NCI-H1048 (cell line): ENCODE data around the gene ELFN1.
"Not testable (repeated sequence)": the region's sequence is repeated elsewhere in the genome, so short reads cannot be mapped to it uniquely, and the experiment has no call there.

ENCODE experiments used
- DNase-seq: peaks from one replicate; lab custom pipeline; 2025; lab: John Stamatoyannopoulos, UW

The ELFN1 gene

GRCh38 chr7:1757601-1758000 lies 87.5 kb downstream of the ELFN1 start:
- DNase-seq, result no peak

GRCh38 chr7:1758028-1758858 lies 88.2 kb downstream of the ELFN1 start:
- DNase-seq, result no peak

- no peak for DNase-seq
Observed at GRCh38 chr7:1758859-1759521, 88.9 kb downstream of the ELFN1 start.

- no peak for DNase-seq
Observed at GRCh38 chr7:1761097-1761496, 91.0 kb downstream of the ELFN1 start.

DNA sequence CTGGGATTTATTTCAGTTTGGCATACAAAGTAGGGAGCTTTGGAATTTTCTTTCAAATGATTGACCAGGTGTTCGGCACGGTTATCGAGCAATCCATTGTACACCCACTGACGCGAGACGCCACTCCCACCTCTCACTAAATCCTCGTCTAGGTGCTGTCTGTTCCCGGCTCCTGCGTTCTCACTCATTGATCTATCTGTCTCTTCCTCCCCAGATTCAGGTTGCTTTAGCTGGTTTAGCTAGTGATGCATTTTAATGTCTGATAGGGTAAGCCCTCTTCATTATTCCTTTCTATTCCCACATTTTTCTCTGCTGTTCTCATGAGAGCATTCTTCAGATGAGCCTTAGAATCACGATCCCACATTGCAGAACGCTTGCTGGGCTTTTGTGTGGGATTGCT lies 91.7 kb downstream of the ELFN1 start:
- DNase-seq, result no peak

DNA sequence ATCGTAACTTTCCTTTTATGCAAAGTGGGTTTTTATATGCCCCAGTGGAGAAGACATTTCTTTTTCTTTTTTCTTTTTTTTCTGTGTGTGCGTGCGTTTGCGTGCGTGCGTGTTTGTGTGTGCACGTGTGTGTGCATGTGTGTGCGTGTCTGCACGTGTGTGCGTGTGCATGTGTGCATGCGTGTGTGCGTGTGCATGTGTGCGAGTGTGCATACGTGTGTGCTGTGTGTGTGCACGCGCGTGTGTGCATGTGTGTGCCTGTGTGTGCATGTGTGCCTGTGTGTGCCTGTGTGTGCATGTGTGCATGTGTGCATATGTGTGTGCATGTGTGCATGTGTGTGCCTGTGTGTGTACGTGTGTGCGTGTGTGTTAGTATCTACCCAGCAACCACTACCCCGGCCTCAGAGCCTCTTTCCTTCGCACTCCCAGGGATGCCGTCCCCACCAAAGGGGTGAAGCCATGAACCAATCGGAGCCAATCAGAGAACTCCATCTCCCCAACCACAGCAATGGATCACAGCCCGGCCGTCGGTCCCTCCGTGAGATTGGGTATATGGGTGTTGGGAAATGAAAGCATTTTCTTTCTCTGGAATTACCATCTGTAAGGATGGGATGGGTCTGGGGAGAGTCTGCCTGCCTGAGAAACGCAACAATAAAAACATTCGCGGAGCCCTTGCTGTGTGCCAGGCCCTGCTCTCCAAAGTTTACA lies 92.3 kb downstream of the ELFN1 start:
- no peak for DNase-seq

GRCh38 chr7:1763033-1763432 lies 93.0 kb downstream of the ELFN1 start:
- DNase-seq, result no peak

GRCh38 chr7:1763911-1764310 lies 93.8 kb downstream of the ELFN1 start:
- DNase-seq, result not testable (repeated sequence)

- no peak for DNase-seq
Observed at GRCh38 chr7:1765336-1765735, 95.3 kb downstream of the ELFN1 start.

GRCh38 chr7:1767524-1767923 lies 97.4 kb downstream of the ELFN1 start:
- no peak for DNase-seq

GRCh38 chr7:1768832-1769231 lies 98.8 kb downstream of the ELFN1 start:
- DNase-seq, result no peak

GRCh38 chr7:1769286-1770200 lies 99.5 kb downstream of the ELFN1 start:
- no peak for DNase-seq

DNA sequence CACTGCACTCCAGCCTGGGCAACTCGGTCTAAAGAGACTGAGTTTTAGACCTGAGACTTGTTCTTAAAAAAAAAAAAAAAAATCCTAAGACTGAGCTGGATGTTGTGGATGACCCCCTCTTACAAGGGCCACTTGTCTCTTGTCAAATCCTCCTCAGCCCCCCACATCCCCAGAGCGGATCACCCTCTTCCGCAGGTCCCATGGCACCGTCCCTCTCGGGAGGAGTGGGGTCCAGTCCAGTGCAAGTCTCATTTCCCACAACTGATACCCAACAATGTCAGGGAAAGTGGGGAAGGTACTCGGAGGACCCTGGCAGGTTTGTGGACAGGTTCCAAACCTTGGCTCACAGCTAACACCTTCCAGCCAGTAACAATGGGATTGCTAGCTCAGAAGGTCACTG lies 100.3 kb downstream of the ELFN1 start:
- no peak for DNase-seq

DNA sequence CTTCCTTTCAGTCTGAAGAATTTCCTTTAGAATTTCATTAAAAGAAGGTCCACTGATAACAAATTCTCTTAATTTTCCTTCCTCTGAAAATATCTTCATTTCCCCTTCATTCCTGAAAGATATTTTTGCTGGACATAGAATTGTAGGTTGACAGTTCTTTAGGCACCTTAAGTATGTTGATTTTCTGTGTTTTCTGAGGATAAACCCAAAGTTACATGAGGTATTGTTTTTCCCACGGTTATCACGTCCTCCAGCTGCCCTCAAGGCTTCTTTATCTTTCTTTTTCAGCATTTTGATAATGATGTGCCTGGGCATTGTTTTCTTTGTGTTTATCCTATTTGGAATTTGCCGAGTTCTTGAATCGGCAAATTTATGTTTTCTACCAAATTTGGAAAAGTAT lies 105.3 kb downstream of the ELFN1 start:
- DNase-seq, result no peak

DNA sequence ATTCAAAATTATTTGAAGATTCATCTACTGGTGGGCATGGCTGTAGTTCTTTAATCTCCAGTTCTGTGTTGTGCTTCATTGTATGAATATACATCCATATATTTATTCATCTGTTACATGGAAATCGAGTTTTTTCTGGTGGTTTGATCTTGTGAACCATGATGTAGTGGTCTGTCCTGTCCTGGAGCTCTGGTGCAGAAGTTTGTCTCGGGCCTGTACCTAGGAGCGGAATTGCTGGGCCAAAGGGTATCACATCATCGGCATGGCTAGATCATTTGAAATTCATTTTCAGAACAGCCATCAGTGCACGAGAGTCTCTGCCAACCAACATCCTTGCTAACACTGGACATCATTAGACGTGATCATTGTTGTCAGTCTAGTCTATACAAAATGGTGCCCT lies 107.0 kb downstream of the ELFN1 start:
- no peak for DNase-seq

DNA sequence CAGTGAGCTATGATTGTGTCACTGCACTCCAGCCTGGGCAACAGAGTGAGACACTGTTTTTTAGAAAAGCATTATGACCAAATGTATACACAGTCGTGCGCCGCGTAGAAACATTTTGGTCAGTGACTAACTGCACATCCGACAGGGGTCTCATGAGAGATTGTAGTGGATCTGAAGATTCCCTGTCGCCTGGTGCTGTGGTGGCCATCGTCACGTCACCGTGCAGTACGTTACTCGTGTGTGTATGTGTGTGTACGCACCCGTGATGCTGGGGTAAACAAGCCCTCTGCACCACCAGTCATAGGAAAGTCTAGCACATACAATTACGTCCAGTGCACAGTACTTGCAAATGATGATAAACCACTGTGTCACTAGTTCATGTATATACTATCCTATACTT lies 109.4 kb downstream of the ELFN1 start:
- no peak for DNase-seq

GRCh38 chr7:1781369-1781768 lies 111.3 kb downstream of the ELFN1 start:
- no peak for DNase-seq

GRCh38 chr7:1785839-1786238 lies 115.8 kb downstream of the ELFN1 start:
- no peak for DNase-seq

GRCh38 chr7:1787241-1787640 lies 117.2 kb downstream of the ELFN1 start:
- DNase-seq, result no peak

DNA sequence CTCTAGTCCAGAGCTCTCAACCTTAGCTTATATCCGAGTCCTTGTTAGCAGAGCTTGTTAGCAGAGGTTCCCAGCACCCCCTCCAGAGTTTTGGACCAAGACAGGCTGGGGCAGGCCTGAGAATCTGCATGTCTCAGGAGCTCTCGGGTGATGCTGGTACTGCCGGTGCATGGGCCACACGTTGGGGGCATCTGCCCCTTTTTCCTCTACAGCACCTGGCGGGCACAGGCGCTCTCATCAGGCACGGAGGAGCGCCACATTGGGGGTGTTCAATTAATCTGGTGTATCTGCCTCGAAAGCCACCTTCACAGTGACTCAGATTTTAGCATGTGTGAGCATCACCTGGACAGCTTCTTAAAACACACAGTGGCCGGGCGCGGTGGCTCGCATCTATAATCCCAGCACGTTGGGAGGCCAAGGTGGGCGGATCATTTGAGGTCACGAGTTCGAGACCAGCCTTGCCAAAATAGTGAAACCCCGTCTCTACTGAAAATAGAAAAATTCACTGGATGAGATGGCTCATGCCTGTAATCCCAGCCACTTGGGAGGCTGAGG lies 117.7 kb downstream of the ELFN1 start:
- no peak for DNase-seq

- no peak for DNase-seq
Observed at GRCh38 chr7:1794888-1795542, 124.9 kb downstream of the ELFN1 start.
